Activated naive CD8-positive, alpha-beta T cell treated with anti-CD3 and anti-CD28 coated beads, Interleukin-2, amount 10 ng/mL, durations not matched to agents 7 days and 5 days (primary cell): ENCODE measurements around the gene ALPP. TPM values are rescaled to one million over a fixed set of nuclear protein-coding genes. Genes with fewer than 3 reads are reported as not detected.
"Not testable (repeated sequence)": the region's sequence is repeated elsewhere in the genome, so short reads cannot be mapped to it uniquely, and the experiment has no call there.

Experiments used
- ATAC-seq: fragments of 150-1000 bp; cut with Tn5 transposase; one replicate; pipeline ENCODE4 v1.10.0; 2021; ENCODE audit warnings: low read depth, moderate library complexity
- POLR2A ChIA-PET: fragments of 350-600 bp; sonication (Branson Sonifier 250); formaldehyde crosslinking; loops from one replicate; lab custom pipeline; 2021; ENCODE audit warnings: antibody characterized with exemption; lab: Charles Lee
- DNase-seq: peaks from one replicate; pipeline ENCODE4 v3.0.0; 2021
- H3K27ac Mint-ChIP-seq: one replicate; pipeline ENCODE4 v1.8.0; 2022; ENCODE audit warnings: mild to moderate bottlenecking, mixed read lengths
- H3K27me3 Mint-ChIP-seq: one replicate; pipeline ENCODE4 v1.8.0; 2022; ENCODE audit warnings: mild to moderate bottlenecking, moderate library complexity, mixed read lengths
- H3K36me3 Mint-ChIP-seq: one replicate; pipeline ENCODE4 v1.8.0; 2021; ENCODE audit warnings: mild to moderate bottlenecking, mixed read lengths
- H3K4me1 Mint-ChIP-seq: one replicate; pipeline ENCODE4 v1.8.0; 2021; ENCODE audit warnings: mixed read lengths
- H3K4me3 Mint-ChIP-seq: one replicate; pipeline ENCODE4 v1.8.0; 2022; ENCODE audit warnings: mild to moderate bottlenecking, moderate library complexity, mixed read lengths
- H3K9me3 Mint-ChIP-seq: one replicate; pipeline ENCODE4 v1.8.0; 2021; ENCODE audit warnings: mixed read lengths
- total RNA-seq, 2 experiments: library from RNA; stranded (reverse); gene quantifications; one replicate each; pipeline ENCODE4 v1.2.3, GENCODE V29; 2021

ALPP gene
- total RNA-seq, 2 experiments from 2014 or later: not detected

DNA sequence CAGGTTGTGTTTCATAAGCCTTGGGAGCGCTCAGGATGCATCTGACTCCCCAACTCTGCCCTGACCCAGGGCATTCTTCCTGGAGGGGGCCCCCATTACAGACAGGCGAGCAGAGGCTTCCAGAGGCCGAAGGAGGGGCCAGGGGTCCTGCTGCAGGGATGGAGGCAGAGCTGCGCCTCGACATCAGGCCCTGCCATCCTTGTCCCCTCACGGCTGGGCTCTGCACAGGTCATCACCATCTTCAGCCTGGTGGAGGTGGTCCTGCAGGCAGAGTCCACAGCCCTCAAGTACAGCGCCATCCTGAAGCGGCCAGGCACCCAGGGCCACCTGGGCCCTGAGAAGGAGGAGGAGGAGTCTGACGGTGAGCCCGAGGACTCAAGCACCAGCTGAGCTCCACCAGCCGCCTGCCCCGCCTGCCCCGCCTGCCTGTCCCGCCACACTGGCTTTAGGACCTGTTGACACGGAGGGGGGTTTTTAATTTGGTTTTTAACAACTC lies 42.3 kb upstream of the ALPP start:
- H3K27me3 Mint-ChIP-seq: no peaks in the 10 kb centered on the region
- H3K4me1 Mint-ChIP-seq: no peaks in the 10 kb centered on the region
- H3K36me3 Mint-ChIP-seq: no peaks in the 10 kb centered on the region
- no peak for ATAC-seq
- POLR2A ChIA-PET: no interaction called here
- H3K9me3 Mint-ChIP-seq: no peaks in the 10 kb centered on the region
- DNase-seq: peak; percentile 24
- no peak overlapping the region for H3K4me3 Mint-ChIP-seq
- H3K27ac Mint-ChIP-seq: no peak overlapping the region

DNA sequence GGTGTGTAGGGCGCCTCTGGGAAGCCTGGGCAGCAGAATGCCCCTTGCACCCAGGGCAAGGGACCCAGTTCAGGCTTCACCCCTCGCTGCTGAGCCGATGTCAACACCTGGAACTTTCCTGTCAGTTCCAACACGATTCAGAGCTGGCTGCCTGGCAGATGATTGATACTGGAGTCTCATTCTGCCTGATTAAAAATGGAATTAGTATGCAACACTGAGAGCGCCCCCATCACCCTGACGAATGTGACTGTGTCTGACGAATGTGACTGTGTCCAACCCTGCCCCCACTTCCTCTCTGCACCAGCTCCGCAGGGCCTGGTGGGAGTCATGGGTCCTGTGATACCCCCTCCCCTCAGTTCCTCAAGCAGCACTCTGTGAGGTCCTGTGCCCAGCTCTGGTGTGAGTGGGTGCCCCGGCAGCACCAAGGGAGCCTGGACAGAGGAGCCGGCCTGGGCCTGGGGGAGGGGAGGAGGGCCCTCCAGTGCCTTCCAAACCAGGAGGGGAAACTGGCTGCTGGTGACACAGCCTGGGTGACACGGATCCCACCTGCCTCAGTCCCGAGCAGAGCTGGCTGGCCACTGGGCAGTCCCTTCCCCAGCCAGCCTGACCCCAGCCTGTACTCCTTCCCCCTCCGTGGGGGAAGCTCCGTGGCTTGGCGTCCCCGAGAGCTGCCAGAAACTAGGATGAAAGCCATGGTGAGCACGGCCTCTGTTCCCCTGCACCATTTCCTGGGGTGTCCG lies 41.4 kb upstream of the ALPP start:
- H3K36me3 Mint-ChIP-seq: no peaks in the 10 kb centered on the region
- H3K27ac Mint-ChIP-seq: no peak overlapping the region
- no peaks in the 10 kb centered on the region for H3K4me1 Mint-ChIP-seq
- H3K9me3 Mint-ChIP-seq: no peaks in the 10 kb centered on the region
- no peak overlapping the region for H3K4me3 Mint-ChIP-seq
- DNase-seq (peak; percentile 27), ATAC-seq (no peak)
- H3K27me3 Mint-ChIP-seq: no peaks in the 10 kb centered on the region
- POLR2A ChIA-PET: no interaction called here

DNA sequence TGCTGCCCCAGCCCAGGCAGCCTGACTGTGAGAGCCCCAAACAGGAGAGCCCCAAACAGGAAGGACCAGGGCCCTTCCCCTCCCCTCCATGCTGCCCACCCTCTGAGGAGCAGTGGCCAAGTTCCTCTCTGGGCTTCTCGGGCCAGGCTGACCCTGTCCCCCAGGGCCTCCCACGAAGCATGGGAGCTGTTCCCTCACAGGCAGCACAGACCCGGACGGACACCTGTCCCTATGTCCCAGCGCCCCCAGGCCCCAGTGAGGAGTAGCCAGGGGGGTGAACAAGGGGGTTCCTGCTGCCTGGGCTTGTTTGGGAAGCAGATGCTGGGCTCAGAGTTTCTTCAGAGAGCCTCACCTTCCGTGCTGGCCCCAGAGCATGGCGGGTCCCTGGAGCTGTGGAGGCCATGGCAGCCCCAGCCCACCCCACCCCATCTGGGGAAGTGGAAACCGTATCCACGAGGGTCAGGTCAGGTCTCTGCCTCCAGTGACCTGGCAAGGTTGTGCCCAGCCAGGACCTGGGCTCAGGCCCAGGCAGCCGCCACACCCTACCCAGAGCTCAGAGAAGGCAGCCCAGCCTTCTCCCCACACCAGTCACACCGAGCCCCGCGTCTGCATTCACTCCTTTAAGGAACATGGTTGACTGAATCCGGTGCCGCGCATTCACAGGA lies 40.3 kb upstream of the ALPP start:
- H3K9me3 Mint-ChIP-seq, H3K4me1 Mint-ChIP-seq, H3K27me3 Mint-ChIP-seq, POLR2A ChIA-PET, H3K4me3 Mint-ChIP-seq, ATAC-seq, H3K27ac Mint-ChIP-seq, H3K36me3 Mint-ChIP-seq: not testable (repeated sequence)
- DNase-seq: peak; percentile 17

DNA sequence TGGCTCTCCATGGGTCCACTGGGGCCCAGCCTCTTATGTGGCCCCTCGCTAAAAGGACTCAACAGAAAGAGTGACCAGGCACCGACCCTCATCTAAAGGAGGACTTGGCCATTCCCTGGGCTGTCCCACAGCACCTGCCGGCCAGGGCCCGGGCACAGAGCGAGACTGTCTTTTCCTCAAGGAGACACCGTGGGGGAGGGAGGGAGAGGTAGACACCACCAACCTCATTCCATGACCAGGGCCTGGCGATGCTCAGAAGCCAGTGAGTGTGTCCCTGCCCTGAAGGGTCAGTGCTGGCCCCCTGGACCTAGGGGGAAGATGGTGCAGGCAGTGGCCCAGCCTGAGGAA lies 39.8 kb upstream of the ALPP start:
- Mint-ChIP-seq H3K9me3 (no peaks in the 10 kb centered on the region), H3K36me3 (no peaks in the 10 kb centered on the region), H3K4me1 (no peaks in the 10 kb centered on the region), H3K27me3 (no peaks in the 10 kb centered on the region), H3K27ac (no peak overlapping the region), H3K4me3 (no peak overlapping the region)
- DNase-seq (peak; percentile 25), ATAC-seq (no peak)
- POLR2A ChIA-PET: no interaction called here

DNA sequence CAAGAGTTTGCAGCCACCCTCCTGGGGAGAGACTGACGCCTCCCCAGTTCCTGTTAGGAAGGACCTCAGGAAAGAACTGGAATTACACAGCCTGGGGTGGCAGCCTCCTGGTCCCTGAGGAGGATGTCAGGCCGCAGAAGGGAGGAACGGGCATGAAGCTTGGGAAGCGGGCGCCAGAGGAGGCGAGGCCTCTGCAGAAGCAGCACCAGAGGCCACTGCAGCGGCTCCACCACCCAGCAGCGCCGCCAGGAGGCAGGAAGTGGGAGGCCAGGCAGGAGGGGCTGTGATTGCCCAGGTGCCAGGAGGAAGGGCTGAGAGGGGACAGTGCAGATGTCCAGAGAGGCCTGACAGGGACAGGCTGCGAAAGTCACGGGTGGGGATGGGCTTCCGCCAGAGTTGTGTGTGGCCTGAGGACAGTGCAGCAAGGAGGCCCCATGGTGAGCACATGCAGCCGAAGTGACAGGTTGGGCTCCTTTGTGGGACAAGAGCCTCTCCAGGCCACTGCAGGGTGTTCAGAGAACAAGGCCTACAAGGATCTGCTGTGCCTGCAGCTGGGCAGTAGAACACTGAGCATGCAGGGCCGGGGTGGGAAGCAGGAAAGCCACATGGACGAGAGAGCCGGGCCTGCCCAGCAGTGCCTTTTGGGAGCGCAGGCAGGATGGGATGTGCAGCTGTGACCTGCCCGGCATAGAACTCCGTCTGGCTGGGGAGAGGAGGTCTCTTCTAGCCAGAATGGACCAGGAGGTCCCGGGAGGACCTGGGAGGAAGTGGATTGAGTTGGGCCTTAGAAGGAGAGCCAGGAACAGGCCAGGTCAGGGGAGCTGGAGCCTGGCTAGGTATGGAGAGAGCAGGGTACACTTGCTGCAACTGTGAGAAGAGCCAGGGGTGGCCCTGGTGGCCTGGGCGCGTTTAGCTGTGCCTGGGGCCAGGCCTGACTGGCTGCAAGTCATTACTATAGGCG lies 39.1 kb upstream of the ALPP start:
- H3K4me1 Mint-ChIP-seq: peaks cover under 1% of the 10 kb centered on the region
- ATAC-seq: no peak
- H3K9me3 Mint-ChIP-seq: no peaks in the 10 kb centered on the region
- DNase-seq: peak; percentile 30
- H3K4me3 Mint-ChIP-seq: no peak overlapping the region
- H3K27me3 Mint-ChIP-seq: peaks cover 3% of the 10 kb centered on the region
- peak overlapping the region; percentile 34 for H3K27ac Mint-ChIP-seq
- POLR2A ChIA-PET: no interaction called here
- H3K36me3 Mint-ChIP-seq: no peaks in the 10 kb centered on the region

DNA sequence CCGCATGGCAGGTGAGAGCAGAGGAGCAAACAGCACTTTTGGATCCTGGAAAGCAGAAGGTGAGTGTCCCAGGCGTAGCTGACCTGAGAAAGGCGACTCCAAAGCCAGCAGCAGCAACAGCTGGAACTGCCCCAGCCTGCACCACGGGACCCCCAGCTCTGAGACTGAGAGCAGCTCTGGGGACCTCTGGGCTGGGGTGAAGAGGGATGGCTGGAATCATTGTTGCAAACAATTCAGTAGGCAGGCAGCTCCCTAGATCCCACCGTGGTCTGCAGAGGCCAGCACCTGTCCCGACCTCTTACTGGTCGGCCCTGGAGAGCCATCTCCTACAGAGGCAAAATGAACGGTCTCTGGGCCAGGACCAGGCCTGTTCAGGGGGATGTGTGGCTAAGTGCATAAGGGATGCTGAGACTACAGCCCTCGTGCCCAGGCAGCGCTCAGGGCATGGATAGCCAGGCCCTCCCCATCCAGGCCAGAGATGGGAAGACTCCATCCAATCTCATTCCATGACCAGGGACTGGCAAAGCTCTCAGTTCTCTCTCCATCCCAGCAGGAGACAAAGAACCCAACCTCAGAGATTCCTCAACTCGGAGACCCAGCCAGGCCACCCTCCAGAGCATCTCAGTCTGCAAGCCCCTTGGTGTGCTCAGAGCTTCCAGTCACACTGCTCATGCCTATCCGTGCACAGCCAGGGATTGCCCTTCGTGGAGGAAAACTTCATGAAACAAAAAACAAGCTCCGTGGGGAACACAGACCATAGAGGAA lies 38.2 kb upstream of the ALPP start:
- peaks cover 8% of the 10 kb centered on the region for H3K27me3 Mint-ChIP-seq
- no peaks in the 10 kb centered on the region for H3K36me3 Mint-ChIP-seq
- DNase-seq: peak; percentile 20
- no peak overlapping the region for H3K4me3 Mint-ChIP-seq
- H3K27ac Mint-ChIP-seq: no peak overlapping the region
- no peak for ATAC-seq
- peaks cover 1% of the 10 kb centered on the region for H3K4me1 Mint-ChIP-seq
- no peaks in the 10 kb centered on the region for H3K9me3 Mint-ChIP-seq
- POLR2A ChIA-PET: no interaction called here

DNA sequence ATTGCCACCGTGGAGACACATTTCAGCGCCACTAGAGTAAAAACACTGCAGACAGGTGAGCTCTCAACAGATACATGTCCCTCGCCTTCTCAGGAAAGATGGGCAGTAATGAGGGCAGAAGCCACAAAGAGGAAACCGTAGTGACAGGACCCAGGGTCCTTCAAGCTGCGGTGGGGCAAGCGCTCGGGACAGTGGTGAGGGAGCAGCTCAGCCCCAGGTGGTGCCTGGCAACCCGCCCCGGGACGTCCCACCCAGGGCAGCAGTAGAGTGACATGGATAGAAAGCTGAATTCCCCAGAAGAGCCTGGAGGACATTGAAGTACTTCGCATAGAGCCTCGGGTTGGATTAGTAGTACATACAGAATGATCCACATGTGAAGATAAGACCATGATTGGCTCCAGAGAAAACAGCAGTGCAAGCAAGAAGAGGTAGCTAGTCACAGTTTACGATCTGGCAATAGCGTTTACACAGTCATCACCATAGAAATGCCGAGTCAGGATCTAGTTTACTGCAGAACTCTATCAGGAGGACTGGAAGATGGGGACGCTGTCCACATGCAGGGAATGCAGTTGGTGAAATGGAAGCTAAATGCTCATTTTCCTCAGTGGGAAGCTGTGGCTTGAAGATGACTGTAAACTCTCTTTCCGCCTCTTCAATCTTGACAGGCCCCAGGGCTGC lies 37.4 kb upstream of the ALPP start:
- no peak overlapping the region for H3K4me3 Mint-ChIP-seq
- POLR2A ChIA-PET: no interaction called here
- ATAC-seq: no peak

DNA sequence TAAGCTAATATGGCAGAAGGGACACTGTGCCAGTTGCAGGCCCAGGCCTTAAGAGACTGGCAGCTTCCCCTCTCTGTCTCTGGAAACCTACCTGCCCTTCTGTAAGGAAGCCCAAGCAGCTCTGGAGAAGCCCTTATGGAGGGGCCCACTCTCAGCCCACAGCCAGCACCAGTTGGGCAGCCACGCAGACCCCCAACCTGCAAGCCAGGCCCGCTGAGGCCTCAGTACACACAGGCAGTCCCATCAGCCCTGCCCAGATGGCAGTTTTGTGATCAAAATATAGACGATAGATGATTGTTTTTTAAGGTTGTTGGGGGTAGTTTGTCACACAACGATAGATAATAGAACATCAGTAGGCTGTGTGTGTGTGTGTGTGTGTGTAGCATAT lies 36.8 kb upstream of the ALPP start:
- POLR2A ChIA-PET: no interaction called here

More for the DNA sequence above, 37.4 kb upstream of the ALPP start:
- H3K27ac Mint-ChIP-seq: no peak overlapping the region
- peak; percentile 17 for DNase-seq
- peaks cover 1% of the 10 kb centered on the region for H3K4me1 Mint-ChIP-seq
- H3K27me3 Mint-ChIP-seq: peaks cover 8% of the 10 kb centered on the region
- no peaks in the 10 kb centered on the region for H3K9me3 Mint-ChIP-seq
- H3K36me3 Mint-ChIP-seq: no peaks in the 10 kb centered on the region

DNA sequence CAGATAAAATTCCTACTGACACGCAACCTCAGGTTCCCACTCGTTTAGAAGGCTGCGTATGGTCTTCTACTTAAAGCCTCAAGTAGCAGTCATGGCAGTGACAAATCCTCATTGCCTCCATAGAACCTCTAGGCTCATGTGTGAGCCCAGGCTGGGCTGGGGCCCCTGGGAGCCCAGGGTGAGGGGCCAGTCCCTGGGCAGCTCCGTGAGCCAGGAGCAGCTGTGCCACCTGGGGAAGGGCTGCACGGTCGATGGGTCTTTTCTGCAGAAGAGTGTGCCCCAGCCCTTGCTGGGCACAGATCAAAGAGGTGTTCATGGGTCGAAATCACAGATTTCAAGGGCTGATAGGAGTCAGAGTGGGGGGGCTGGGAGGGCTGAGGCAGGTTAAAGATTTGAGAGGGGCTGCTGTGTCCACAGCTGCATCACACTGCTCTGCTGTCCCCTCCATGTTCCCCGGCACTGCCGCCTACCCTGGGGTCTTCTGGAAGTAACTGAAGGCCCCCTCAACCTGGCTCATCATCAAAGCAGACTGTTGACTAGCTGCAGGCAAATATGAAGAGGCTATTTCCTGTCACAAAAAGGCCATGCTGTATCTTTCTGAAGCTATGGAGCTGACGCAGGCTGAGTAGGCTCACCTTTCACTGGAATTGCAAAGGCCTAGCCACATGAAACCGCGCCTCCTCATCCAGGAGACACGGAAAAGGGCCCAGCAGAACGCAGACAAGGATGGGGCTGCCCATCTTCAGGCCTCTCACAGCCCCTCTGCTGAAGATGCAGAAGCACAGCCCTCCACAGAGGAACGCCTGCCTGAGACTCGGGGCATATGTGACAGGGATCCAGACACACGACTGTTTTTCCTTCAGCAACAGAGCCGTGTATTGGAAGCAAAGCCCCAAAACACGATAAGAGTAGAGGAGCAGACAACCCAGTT lies 35.7 kb upstream of the ALPP start:
- POLR2A ChIA-PET: no interaction called here
- H3K36me3 Mint-ChIP-seq: no peaks in the 10 kb centered on the region
- peak; percentile 17 for DNase-seq
- H3K27ac Mint-ChIP-seq: no peak overlapping the region
- H3K4me3 Mint-ChIP-seq: no peak overlapping the region
- ATAC-seq: no peak
- H3K27me3 Mint-ChIP-seq: peaks cover 8% of the 10 kb centered on the region
- H3K4me1 Mint-ChIP-seq: peaks cover 1% of the 10 kb centered on the region
- no peaks in the 10 kb centered on the region for H3K9me3 Mint-ChIP-seq

More for the DNA sequence above, 36.8 kb upstream of the ALPP start:
- Mint-ChIP-seq H3K9me3 (no peaks in the 10 kb centered on the region), H3K4me3 (no peak overlapping the region), H3K27ac (no peak overlapping the region), H3K4me1 (peaks cover 1% of the 10 kb centered on the region), H3K27me3 (peaks cover 8% of the 10 kb centered on the region), H3K36me3 (no peaks in the 10 kb centered on the region)
- no peak for ATAC-seq
- DNase-seq: peak; percentile 25

DNA sequence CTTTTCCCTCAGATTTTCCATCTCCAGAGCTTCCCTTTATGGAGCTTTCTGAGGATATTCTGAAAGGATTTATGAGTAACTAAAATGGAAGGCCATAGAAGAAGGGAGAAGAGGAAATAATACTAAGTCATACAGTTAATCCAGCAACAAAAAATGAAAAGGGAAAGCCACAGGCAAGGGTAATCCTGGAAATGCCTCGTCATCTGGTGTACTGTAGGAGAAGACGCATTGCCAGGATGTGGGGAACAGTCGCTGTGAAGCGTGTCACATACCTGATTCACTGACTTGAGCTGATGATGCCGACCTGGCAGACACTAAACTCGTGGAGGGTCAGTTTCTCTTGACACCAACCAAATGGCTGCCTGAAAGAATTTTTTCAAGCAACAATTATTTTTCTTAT lies 34.7 kb upstream of the ALPP start:
- H3K27ac Mint-ChIP-seq: no peak overlapping the region
- no peak overlapping the region for H3K4me3 Mint-ChIP-seq

DNA sequence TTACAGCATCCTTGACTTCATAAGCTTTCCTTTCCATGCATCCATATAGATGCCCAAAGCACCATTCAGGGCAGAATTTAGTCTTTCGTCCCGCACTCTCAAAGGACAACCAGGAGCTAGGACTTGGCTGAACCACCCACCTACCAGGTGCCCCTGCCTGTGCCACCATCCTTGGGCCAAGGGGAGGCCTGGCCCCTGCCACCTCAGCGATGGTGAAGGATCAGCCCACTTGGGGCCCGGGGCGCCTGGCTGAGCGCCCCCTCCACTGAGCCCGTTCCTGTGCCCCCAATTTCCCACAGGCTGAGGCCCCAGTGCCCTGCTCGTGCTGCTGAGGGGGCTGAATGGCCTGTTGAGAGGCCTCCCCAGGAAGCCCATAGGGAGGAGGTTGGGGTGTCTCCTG lies 33.3 kb upstream of the ALPP start:
- Mint-ChIP-seq H3K4me1 (peaks cover 7% of the 10 kb centered on the region), H3K9me3 (no peaks in the 10 kb centered on the region), H3K27me3 (peaks cover 15% of the 10 kb centered on the region), H3K27ac (no peak overlapping the region), H3K36me3 (no peaks in the 10 kb centered on the region), H3K4me3 (no peak overlapping the region)
- ATAC-seq (no peak), DNase-seq (no peak)
- POLR2A ChIA-PET: interaction anchor here (0.7 kb wide), 1 partner anchor 23 kb away, joined by 5 read pairs; no protein-coding TSS in a partner anchor

More for the DNA sequence above, 34.7 kb upstream of the ALPP start:
- Mint-ChIP-seq H3K9me3 (no peaks in the 10 kb centered on the region), H3K36me3 (no peaks in the 10 kb centered on the region), H3K27me3 (peaks cover 11% of the 10 kb centered on the region), H3K4me1 (peaks cover 4% of the 10 kb centered on the region)
- POLR2A ChIA-PET: no interaction called here
- no peak for DNase-seq
- no peak for ATAC-seq
